GM23338 (cell line): ENCODE results near the gene NTPCR. TPM values are rescaled to one million over a fixed set of nuclear protein-coding genes. Genes with fewer than 3 reads are reported as not detected.

Source experiments
- ATAC-seq: fragments of 200-7000 bp; cut with Tn5 transposase; 3 replicates; pipeline ENCODE4 v1.9.1; 2020
- DNase-seq: peaks from one replicate; pipeline ENCODE4 v3.0.0-alpha.2; 2015; ENCODE audit warnings: low spot score
- H2AFZ ChIP-seq: fragments of 200-600 bp; sonication (generic); 2 replicates; pipeline ENCODE4 v1.8.0; 2016; ENCODE audit warnings: antibody characterized with exemption, mild to moderate bottlenecking, moderate library complexity
- H3F3A ChIP-seq: fragments of 200-600 bp; sonication (generic); replicated peaks from 2 replicates; pipeline ENCODE4 v1.8.0; 2017; ENCODE audit warnings: antibody characterized with exemption, mixed run types, low read depth
- H3K27ac ChIP-seq: fragments of 200-600 bp; sonication (generic); 2 replicates; pipeline ENCODE4 v1.6.1; 2016; ENCODE audit warnings: low read depth
- H3K27me3 ChIP-seq: fragments of 200-600 bp; sonication (generic); 2 replicates; pipeline ENCODE4 v1.8.0; 2016; ENCODE audit warnings: mild to moderate bottlenecking, mixed run types, moderate library complexity; ENCODE audit not compliant: insufficient read depth
- H3K36me3 ChIP-seq: fragments of 200-600 bp; sonication (generic); 2 replicates; pipeline ENCODE4 v1.8.0; 2016; ENCODE audit warnings: mild to moderate bottlenecking; ENCODE audit not compliant: insufficient read depth
- H3K4me1 ChIP-seq: fragments of 200-600 bp; sonication (generic); 2 replicates; pipeline ENCODE4 v1.8.0; 2016; ENCODE audit warnings: mild to moderate bottlenecking, moderate library complexity; ENCODE audit not compliant: insufficient read depth
- H3K4me2 ChIP-seq: fragments of 200-600 bp; sonication (generic); 2 replicates; pipeline ENCODE4 v1.7.1; 2017; ENCODE audit warnings: mixed run types
- H3K4me3 ChIP-seq: fragments of 200-600 bp; sonication (generic); 2 replicates; pipeline ENCODE4 v1.6.1; 2016; ENCODE audit warnings: mixed run types
- H3K79me2 ChIP-seq: fragments of 200-600 bp; sonication (generic); replicated peaks from 2 replicates; pipeline ENCODE4 v1.8.0; 2017; ENCODE audit warnings: mild to moderate bottlenecking; ENCODE audit not compliant: insufficient read depth
- H3K9me2 ChIP-seq: fragments of 200-600 bp; sonication (generic); 2 replicates; pipeline ENCODE4 v1.8.0; 2017; ENCODE audit not compliant: insufficient read depth
- H4K20me1 ChIP-seq: fragments of 200-600 bp; sonication (generic); replicated peaks from 2 replicates; pipeline ENCODE4 v1.8.0; 2017; ENCODE audit warnings: mild to moderate bottlenecking; ENCODE audit not compliant: insufficient read depth
- H3K27ac Mint-ChIP-seq: 2 replicates; pipeline ENCODE4 v1.8.0; 2020; ENCODE audit warnings: inconsistent platforms, mild to moderate bottlenecking, moderate library complexity, mixed read lengths
- H3K27me3 Mint-ChIP-seq: 3 replicates; pipeline ENCODE4 v1.8.0; 2022; ENCODE audit warnings: low read depth, mild to moderate bottlenecking, moderate library complexity, mixed read lengths, inconsistent platforms; ENCODE audit not compliant: insufficient read depth, poor library complexity
- H3K36me3 Mint-ChIP-seq: 3 replicates; pipeline ENCODE4 v1.8.0; 2021; ENCODE audit warnings: low read depth, mild to moderate bottlenecking, inconsistent platforms, moderate library complexity, mixed read lengths
- H3K4me1 Mint-ChIP-seq: 3 replicates; pipeline ENCODE4 v1.8.0; 2020; ENCODE audit warnings: mild to moderate bottlenecking, inconsistent platforms, mixed read lengths
- H3K4me3 Mint-ChIP-seq: 3 replicates; pipeline ENCODE4 v1.8.0; 2021; ENCODE audit warnings: moderate library complexity, mild to moderate bottlenecking, inconsistent platforms, mixed read lengths
- H3K9me3 Mint-ChIP-seq: 3 replicates; pipeline ENCODE4 v1.8.0; 2020; ENCODE audit warnings: moderate library complexity, mild to moderate bottlenecking, inconsistent platforms, mixed read lengths
- CREB1 ChIP-seq: fragments of 250-450 bp; sonication (Bioruptor Pico); IDR thresholded peaks from 2 replicates; pipeline ENCODE4 v1.5.0; 2020; ENCODE audit warnings: low read depth, mild to moderate bottlenecking, moderate library complexity
- CTCF ChIP-seq, 2 experiments: fragments of 200-600 bp in 1 of 2; sonication (generic) in 1 of 2; conservative IDR thresholded peaks; 2 replicates each; pipeline versions ENCODE4 v1.5.1 to v1.6.1; 2016 to 2017; ENCODE audit warnings: antibody characterized with exemption in 2 of 2, low read depth in 2 of 2, mild to moderate bottlenecking in 2 of 2, moderate library complexity in 1 of 2
- EZH2 ChIP-seq: fragments of 200-600 bp; sonication (generic); IDR thresholded peaks from one replicate; pipeline ENCODE4 v1.8.0; 2017; ENCODE audit warnings: antibody characterized with exemption, mild to moderate bottlenecking, low read depth; ENCODE audit not compliant: unreplicated experiment
- EZH2phosphoT487 ChIP-seq: fragments of 200-600 bp; sonication (generic); IDR thresholded peaks from one replicate; pipeline ENCODE4 v1.8.1; 2018; ENCODE audit warnings: antibody characterized with exemption; ENCODE audit not compliant: unreplicated experiment
- JUNB ChIP-seq: IDR thresholded peaks from one replicate; pipeline ENCODE4 v1.6.1; 2016; ENCODE audit warnings: antibody characterized with exemption; ENCODE audit not compliant: unreplicated experiment
- NANOG ChIP-seq: IDR thresholded peaks from 2 replicates; pipeline ENCODE4 v1.6.1; 2016; ENCODE audit warnings: antibody characterized with exemption, borderline replicate concordance
- POLR2AphosphoS5 ChIP-seq: IDR thresholded peaks from 2 replicates; pipeline ENCODE4 v1.6.1; 2016; ENCODE audit warnings: antibody characterized with exemption, low read depth
- STAT1 ChIP-seq: IDR thresholded peaks from one replicate; pipeline ENCODE4 v1.6.1; 2016; ENCODE audit warnings: antibody characterized with exemption; ENCODE audit not compliant: unreplicated experiment
- ZNF114 ChIP-seq: fragments of 250-450 bp; sonication (Bioruptor Pico); IDR thresholded peaks from 2 replicates; pipeline ENCODE4 v1.5.0; 2020; ENCODE audit warnings: mild to moderate bottlenecking, moderate library complexity
- ZNF331 ChIP-seq: fragments of 250-450 bp; sonication (Bioruptor Pico); IDR thresholded peaks from 2 replicates; pipeline ENCODE4 v1.5.0; 2020; ENCODE audit warnings: low read depth, mild to moderate bottlenecking, moderate library complexity
- ZNF462 ChIP-seq: fragments of 250-450 bp; sonication (Bioruptor Pico); IDR thresholded peaks from 2 replicates; pipeline ENCODE4 v1.5.0; 2020; ENCODE audit warnings: mild to moderate bottlenecking, moderate library complexity
- polyA plus RNA-seq: library from polyadenylated mRNA; unstranded; fragments of >200 nt; fragmentation: Nextera tagmentation; extraction: Ambion mirVana; gene quantifications from 2 replicates; pipeline ENCODE4 v1.2.1, GENCODE V29; 2016
- total RNA-seq: library from RNA; depleted of rRNA; stranded (reverse); fragments of >200 nt; shearing (Covaris generic); gene quantifications from 2 replicates; pipeline ENCODE4 v1.2.3, GENCODE V29; 2014
- TF ChIP-seq, protein P1 (sequence below): IDR thresholded peaks from 2 replicates; pipeline ENCODE4 v1.6.1; 2016; ENCODE audit warnings: antibody characterized with exemption

NTPCR gene
- total and polyA plus RNA-seq, 2 experiments from 2014 or later = 64.1 to 150 TPM

GRCh38 chr1:233010146-233010545 is 59.7 kb downstream of the NTPCR start:
- Mint-ChIP-seq H3K4me3 (no peak overlapping the region), H3K9me3 (no peaks in the 10 kb centered on the region), H3K27ac (no peak overlapping the region), H3K4me1 (no peaks in the 10 kb centered on the region), H3K27me3 (peaks cover 10% of the 10 kb centered on the region), H3K36me3 (peaks cover 46% of the 10 kb centered on the region)
- ATAC-seq = no peak
- no peaks in the 10 kb centered on the region for H3K9me2 ChIP-seq
- H3K27ac ChIP-seq = no peak overlapping the region
- H3K27me3 ChIP-seq = no peaks in the 10 kb centered on the region
- H3K36me3 ChIP-seq = peaks cover 12% of the 10 kb centered on the region
- H3K79me2 ChIP-seq = no peaks in the 10 kb centered on the region
- DNase-seq = no peak
- H4K20me1 ChIP-seq = no peaks in the 10 kb centered on the region
- no peak overlapping the region for H3K4me3 ChIP-seq
- H3K4me1 ChIP-seq = no peaks in the 10 kb centered on the region
- H3F3A ChIP-seq = no peaks in the 10 kb centered on the region
- no peak overlapping the region for H3K4me2 ChIP-seq
- no peak overlapping the region for H2AFZ ChIP-seq
- no peak for TF ChIP-seq EZH2
- no peak for TF ChIP-seq JUNB
- TF ChIP-seq STAT1 = no peak
- TF ChIP-seq NANOG = no peak
- TF ChIP-seq, protein P1, sequence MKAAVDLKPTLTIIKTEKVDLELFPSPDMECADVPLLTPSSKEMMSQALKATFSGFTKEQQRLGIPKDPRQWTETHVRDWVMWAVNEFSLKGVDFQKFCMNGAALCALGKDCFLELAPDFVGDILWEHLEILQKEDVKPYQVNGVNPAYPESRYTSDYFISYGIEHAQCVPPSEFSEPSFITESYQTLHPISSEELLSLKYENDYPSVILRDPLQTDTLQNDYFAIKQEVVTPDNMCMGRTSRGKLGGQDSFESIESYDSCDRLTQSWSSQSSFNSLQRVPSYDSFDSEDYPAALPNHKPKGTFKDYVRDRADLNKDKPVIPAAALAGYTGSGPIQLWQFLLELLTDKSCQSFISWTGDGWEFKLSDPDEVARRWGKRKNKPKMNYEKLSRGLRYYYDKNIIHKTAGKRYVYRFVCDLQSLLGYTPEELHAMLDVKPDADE = no peak
- TF ChIP-seq EZH2phosphoT487 = no peak

DNA sequence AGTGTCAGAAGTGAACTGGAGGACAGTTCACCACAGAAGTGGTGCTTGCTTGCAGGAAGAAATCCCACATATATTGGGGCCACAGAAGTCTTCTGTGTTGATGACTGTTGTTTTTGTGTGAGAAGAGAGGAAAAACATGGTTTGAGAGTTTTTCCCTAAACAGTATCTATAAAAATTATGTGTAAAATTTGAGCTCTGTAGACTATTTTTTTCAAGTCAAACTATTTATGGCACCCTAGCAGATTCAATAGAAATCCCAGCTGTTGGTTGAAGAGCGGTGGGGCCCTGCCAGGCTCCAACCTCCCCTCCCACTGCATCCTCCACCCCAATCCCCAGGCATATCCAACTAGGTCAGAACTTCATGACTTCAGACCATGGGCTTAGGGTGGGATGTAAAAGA is 61.6 kb downstream of the NTPCR start:
- no peaks in the 10 kb centered on the region for H3K79me2 ChIP-seq
- H3K9me2 ChIP-seq = no peaks in the 10 kb centered on the region
- no peak overlapping the region for H3K27ac ChIP-seq
- H3K4me1 Mint-ChIP-seq = no peaks in the 10 kb centered on the region
- no peaks in the 10 kb centered on the region for H3F3A ChIP-seq
- H4K20me1 ChIP-seq = no peaks in the 10 kb centered on the region
- no peak overlapping the region for H3K4me3 Mint-ChIP-seq
- H3K4me2 ChIP-seq = no peak overlapping the region
- H3K36me3 ChIP-seq = peaks cover 21% of the 10 kb centered on the region
- no peaks in the 10 kb centered on the region for H3K4me1 ChIP-seq
- H2AFZ ChIP-seq = no peak overlapping the region
- H3K36me3 Mint-ChIP-seq = peaks cover 38% of the 10 kb centered on the region
- no peaks in the 10 kb centered on the region for H3K27me3 ChIP-seq
- ATAC-seq (no peak), DNase-seq (no peak)
- no peak overlapping the region for H3K27ac Mint-ChIP-seq
- no peaks in the 10 kb centered on the region for H3K9me3 Mint-ChIP-seq
- H3K27me3 Mint-ChIP-seq = peaks cover 5% of the 10 kb centered on the region
- H3K4me3 ChIP-seq = no peak overlapping the region
- TF ChIP-seq NANOG (no peak), EZH2phosphoT487 (no peak), CTCF (conservative IDR thresholded peaks at IDR 0.05; ENCODE audit: low read depth in 2 of 2) (no peak), ZNF462 (CRISPR knock-in tag) (no peak), CREB1 (CRISPR knock-in tag) (no peak), ZNF331 (no peak), JUNB (no peak), ZNF114 (no peak), EZH2 (no peak), POLR2AphosphoS5 (no peak), STAT1 (no peak)
